Measurements from ENCODE around the gene PIP4K2C. TPM values are rescaled to one million over a fixed set of nuclear protein-coding genes. Genes with fewer than 3 reads are reported as not detected.

Gene PIP4K2C
- total RNA-seq, 1 experiment from 2014 or later: 37.1 TPM

GRCh38 chr12:57551637-57552305, 39.2 kb upstream of the PIP4K2C start:
- Mint-ChIP-seq H3K9me3 (no peaks in the 10 kb centered on the region), H3K27ac (no peak overlapping the region), H3K4me3 (peak overlapping the region; percentile 84 to 89), H3K4me1 (peaks cover 46 to 62% of the 10 kb centered on the region in 2 experiments), H3K36me3 (ENCODE audit: insufficient read depth in 1 of 3, low read depth in 3 of 3) (peaks cover 3 to 4% (median 3%) of the 10 kb centered on the region in 3 experiments; a peak in 4 of 7 replicates), H3K27me3 (ENCODE audit: low read depth) (peaks cover 22% of the 10 kb centered on the region)
- Histone ChIP-seq H4K91ac (ENCODE audit: insufficient read length, low read depth, low read length) (no peak overlapping the region), H3K23me2 (ENCODE audit: insufficient read length, low read depth, low read length, poor library complexity, severe bottlenecking) (peaks cover 10% of the 10 kb centered on the region), H2BK20ac (ENCODE audit: low read depth, low read length, poor library complexity, severe bottlenecking) (no peak overlapping the region), H3K14ac (ENCODE audit: insufficient read depth, low read length) (no peak overlapping the region), H3K4ac (ENCODE audit: low read depth, low read length) (no peak overlapping the region), H3K4me2 (ENCODE audit: insufficient read depth, insufficient read length, low read length) (no peak overlapping the region), H2BK12ac (ENCODE audit: insufficient read length, low read depth, low read length) (no peak overlapping the region), H3K23ac (ENCODE audit: insufficient read length, low read depth, low read length) (no peak overlapping the region), H3K18ac (ENCODE audit: insufficient read length, low read depth, low read length) (no peak overlapping the region), H4K8ac (replicated peaks; ENCODE audit: insufficient read length, low read depth, low read length) (no peak overlapping the region), H2BK15ac (ENCODE audit: low read depth, low read length) (no peak overlapping the region), H2BK120ac (ENCODE audit: low read depth, low read length, poor library complexity, severe bottlenecking) (no peak overlapping the region), H3K27ac (ENCODE audit: insufficient read length, low read depth, low read length) (no peak overlapping the region), H3K79me2 (ENCODE audit: insufficient read depth, low read length) (peaks cover 2% of the 10 kb centered on the region; the same call in 1 of the 2 replicates), H3K4me1 (ENCODE audit: insufficient read depth, low read length) (peaks cover 5% of the 10 kb centered on the region; the same call in 1 of the 2 replicates), H3K9me3 (ENCODE audit: control insufficient read depth, low read depth, low read length) (no peaks in the 10 kb centered on the region), H2AK5ac (ENCODE audit: insufficient read length, low read length) (no peak overlapping the region), H3T11ph (ENCODE audit: low read length) (no peak overlapping the region), H2AFZ (ENCODE audit: low read length) (no peak overlapping the region), H4K20me1 (ENCODE audit: control insufficient read depth, insufficient read depth, insufficient read length) (no peaks in the 10 kb centered on the region), H4K5ac (ENCODE audit: insufficient read length, low read depth, low read length) (no peak overlapping the region), H3K79me1 (ENCODE audit: insufficient read depth, low read depth, low read length, poor library complexity, severe bottlenecking) (peaks cover 2% of the 10 kb centered on the region), H3K56ac (ENCODE audit: insufficient read length, low read depth, low read length) (no peak overlapping the region), H2BK5ac (ENCODE audit: insufficient read length, low read length) (no peak overlapping the region), H3K27me3 (ENCODE audit: insufficient read depth, low read length) (no peaks in the 10 kb centered on the region; the same call in 1 of the 2 replicates), H3K9ac (ENCODE audit: extremely low read depth, insufficient read length, low read length) (no peak overlapping the region)
- no peak for TF ChIP-seq CTCF (conservative IDR thresholded peaks at IDR 0.05)
- no CpG with 5 or more reads among the region's 3 CpGs for WGBS (ENCODE audit: extremely low coverage, insufficient read length, low lambda C conversion rate)
- DNase-seq: no peak

Data from H9 (cell line).